Rectal smooth muscle tissue (tissue), 1 donor: ENCODE results near the gene ITGA1.

Experiments used
- H3K27ac ChIP-seq: one replicate; pipeline ENCODE4 v1.7.0; 2013; ENCODE audit warnings: low read depth, low read length, inconsistent platforms
- H3K27me3 ChIP-seq: one replicate; pipeline ENCODE4 v1.7.0; 2013; ENCODE audit warnings: low read length; ENCODE audit not compliant: control insufficient read depth, insufficient read depth
- H3K36me3 ChIP-seq: one replicate; pipeline ENCODE4 v1.7.0; 2013; ENCODE audit warnings: low read length; ENCODE audit not compliant: control insufficient read depth, insufficient read depth
- H3K4me1 ChIP-seq: one replicate; pipeline ENCODE4 v1.7.0; 2013; ENCODE audit warnings: low read length; ENCODE audit not compliant: control insufficient read depth, insufficient read depth
- H3K4me3 ChIP-seq: one replicate; pipeline ENCODE4 v1.7.0; 2013; ENCODE audit warnings: low read length
- H3K9ac ChIP-seq: one replicate; pipeline ENCODE4 v1.7.0; 2013; ENCODE audit warnings: low read length

Gene ITGA1

DNA sequence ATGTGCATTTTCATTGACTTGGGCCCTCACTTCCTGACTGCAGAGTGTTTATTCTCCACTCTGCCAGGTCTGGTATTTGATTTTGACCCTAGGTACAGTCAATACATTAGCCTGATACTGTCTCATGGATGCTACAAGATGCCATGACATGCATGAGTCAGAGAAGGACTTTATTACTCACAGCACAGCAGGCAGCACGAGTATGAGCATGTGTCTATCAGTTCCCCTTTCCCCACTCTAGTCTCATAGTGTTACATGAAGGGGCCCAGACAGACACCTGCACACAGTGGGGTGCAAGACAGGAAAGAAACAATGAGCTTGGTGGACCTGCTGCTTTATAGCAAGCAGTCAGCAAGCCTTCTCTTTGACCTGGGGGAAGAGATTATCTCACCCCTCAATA is 221.0 kb downstream of the ITGA1 start:
- no peaks in the 10 kb centered on the region for H3K4me1 ChIP-seq
- no peaks in the 10 kb centered on the region for H3K36me3 ChIP-seq
- no peak overlapping the region for H3K4me3 ChIP-seq
- H3K27ac ChIP-seq: no peak overlapping the region
- H3K9ac ChIP-seq: no peak overlapping the region
- H3K27me3 ChIP-seq: no peaks in the 10 kb centered on the region
